ENCODE measurements around the gene SCEL.

GRCh38 chr13:77555246-77555645, 19.7 kb downstream of the SCEL start:
- TF ChIP-seq SMC3 (conservative IDR thresholded peaks at IDR 0.05; ENCODE audit: poor library complexity) = no peak
- TF ChIP-seq RAD21 (conservative IDR thresholded peaks at IDR 0.05) = no peak
- no peak for TF ChIP-seq CTCF (IDR thresholded peaks at IDR 0.05; ENCODE audit: poor library complexity, severe bottlenecking)
- TF ChIP-seq POLR2AphosphoS5 (IDR thresholded peaks at IDR 0.05) = no peak
- TF ChIP-seq EZH2 (IDR thresholded peaks at IDR 0.05; ENCODE audit: borderline replicate concordance, insufficient read depth, low read length, poor library complexity, severe bottlenecking) = no peak
- no peak for TF ChIP-seq TAF1 (IDR thresholded peaks at IDR 0.05; ENCODE audit: low read depth)
- TF ChIP-seq EP300 (conservative IDR thresholded peaks at IDR 0.05; ENCODE audit: poor library complexity, severe bottlenecking) = no peak
